GM21619 (cell line): ENCODE measurements around the gene RASGRF1.

ENCODE experiments used
- ATAC-seq: cut with Tn5 transposase; IDR thresholded peaks from one replicate; pipeline ENCODE4 v1.9.1; 2021; ENCODE audit not compliant: unreplicated experiment

The RASGRF1 gene

DNA sequence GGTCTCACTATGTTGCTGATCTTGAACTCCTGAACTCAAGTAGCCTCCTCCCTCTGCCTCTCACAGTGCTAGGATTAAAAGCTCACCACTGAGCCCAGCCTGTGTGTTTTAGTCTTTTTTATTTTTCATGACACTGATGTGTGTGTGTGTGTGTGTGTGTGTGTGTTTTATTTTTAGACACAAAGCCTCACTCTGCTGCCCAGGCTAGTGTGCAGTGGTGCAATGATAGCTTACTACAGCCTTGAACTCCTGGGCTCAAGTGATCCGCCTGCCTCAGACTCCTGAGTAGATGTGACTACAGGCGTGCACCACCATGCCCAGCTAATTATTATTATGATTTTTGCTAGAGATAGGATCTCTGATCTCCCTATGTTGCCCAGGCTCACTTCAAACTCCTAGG lies 122.5 kb downstream of the RASGRF1 start:
- ATAC-seq: no peak

DNA sequence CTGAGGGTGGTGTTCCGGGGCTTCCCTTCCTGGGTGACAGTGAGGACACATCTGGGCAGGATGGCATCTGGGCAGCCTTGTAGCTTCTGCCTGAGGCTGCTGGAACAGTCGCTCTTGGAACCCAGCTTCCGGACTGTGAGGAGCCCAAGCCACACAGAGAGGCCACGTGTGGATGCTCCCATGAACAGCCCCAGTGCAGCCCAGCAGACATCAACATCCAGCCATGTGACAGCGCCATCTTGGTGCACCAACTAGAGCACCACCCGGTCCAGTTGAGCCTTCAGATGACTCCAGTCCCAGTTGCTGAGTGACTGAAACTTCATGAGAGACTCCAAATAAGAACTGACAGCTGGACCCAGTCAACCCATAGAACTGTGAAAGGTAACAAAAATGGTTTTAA lies 130.3 kb downstream of the RASGRF1 start:
- ATAC-seq: no peak

DNA sequence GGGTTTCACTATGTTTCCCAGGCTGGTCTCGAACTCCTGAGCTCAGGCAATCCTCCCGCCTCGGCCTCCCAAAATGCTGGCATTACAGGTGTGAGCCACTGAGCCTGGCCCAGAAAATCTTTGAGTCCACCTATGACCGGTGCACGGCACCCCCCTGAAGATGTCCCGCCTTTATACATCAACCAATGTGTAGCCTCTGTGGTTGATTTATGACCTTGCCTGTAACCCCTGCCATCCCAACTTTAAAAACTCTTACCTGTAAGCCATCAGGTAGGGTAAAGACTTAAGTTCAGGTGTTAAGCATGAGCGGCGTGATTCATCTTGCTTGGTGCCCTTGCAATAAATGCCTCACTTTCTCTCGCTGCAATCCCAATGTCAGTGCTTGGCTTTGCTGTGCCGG lies 131.2 kb downstream of the RASGRF1 start:
- no peak for ATAC-seq

DNA sequence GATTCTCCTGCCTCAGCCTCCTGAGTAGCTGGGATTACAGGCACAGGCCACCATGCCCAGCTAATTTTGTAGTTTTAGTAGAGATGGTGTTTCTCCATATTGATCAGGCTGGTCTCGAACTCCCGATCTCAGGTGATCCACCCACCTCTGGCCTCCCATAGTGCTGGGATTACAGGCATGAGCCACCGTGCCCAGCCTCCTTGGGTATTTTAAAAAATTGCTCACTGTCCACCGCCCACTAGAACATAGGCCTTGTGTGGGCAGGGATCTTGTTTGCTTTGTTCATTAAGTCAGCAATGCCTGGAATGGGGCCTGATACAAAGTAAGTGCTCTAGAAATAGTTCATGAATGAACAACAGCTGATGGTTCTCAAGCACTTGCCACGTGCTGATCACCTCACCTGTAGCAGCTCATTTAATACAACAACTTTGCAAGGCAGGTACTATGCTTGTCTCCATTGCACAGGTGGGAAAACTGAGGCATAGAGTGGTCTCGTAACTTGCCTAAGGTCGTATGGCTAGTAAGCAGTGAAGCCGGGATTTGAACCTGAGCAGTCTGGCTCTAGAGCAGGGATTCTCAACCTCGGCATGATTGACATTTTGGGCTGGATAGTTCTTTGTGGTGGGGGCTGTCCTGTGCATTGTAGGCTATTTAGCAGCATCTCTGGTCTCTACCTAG lies 133.0 kb downstream of the RASGRF1 start:
- no peak for ATAC-seq

DNA sequence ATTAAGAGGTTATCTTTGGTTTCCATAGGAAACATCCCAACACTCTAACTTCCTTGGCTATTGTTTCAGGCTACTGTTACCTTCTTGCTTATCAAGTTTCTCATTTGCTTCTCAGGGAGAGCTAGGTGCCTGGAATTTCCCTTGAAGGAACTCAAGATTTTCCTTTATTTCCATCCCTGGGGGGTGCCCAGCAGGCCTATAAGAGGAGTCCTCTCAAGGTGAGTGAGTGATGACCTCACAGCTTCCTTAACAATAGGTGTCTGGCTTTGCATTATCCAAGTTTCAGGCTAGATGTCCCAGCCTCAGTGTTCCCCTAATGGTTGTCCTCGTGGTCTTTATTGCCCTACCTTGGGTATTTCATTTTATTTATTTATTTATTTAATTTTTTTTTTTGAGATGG lies 133.6 kb downstream of the RASGRF1 start:
- ATAC-seq: no peak

DNA sequence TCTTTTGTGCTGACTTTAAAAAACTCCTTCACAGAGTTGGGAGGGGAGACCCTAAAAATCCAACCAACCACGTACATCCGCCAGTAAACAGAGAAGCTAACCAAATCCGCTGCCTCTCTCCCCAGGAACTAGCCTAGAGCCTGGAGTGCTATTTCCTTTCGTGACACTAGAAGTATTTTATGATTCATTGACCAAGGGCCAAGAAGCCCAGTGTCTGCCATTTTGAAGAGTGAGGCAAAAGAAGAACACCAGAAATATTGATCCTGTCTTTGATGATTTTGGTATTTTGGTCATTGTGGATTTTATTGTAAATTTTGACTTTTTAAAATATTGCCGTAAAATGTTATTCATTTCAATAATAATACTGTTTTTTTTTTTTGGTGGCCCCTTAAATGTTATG lies 135.2 kb downstream of the RASGRF1 start:
- ATAC-seq: no peak

DNA sequence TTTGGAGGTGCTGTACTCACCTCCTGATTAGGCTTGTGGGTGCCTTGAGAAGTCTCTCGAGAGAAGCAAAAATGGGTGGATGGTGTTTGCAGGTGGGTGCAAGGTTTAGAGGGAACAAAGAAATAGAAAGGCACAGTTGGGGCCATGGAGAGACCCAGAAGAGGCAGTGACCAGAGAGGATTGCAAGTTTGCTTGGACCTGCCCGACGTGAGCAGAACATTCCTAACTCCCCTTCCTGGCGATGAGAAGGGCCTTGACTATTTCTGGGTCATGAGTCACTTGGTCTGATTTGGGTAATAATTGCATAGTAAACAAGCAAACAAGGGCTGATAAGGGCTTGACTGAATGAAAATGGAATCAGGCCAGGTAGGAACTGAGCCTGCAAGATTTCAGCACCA lies 138.7 kb downstream of the RASGRF1 start:
- ATAC-seq: no peak

DNA sequence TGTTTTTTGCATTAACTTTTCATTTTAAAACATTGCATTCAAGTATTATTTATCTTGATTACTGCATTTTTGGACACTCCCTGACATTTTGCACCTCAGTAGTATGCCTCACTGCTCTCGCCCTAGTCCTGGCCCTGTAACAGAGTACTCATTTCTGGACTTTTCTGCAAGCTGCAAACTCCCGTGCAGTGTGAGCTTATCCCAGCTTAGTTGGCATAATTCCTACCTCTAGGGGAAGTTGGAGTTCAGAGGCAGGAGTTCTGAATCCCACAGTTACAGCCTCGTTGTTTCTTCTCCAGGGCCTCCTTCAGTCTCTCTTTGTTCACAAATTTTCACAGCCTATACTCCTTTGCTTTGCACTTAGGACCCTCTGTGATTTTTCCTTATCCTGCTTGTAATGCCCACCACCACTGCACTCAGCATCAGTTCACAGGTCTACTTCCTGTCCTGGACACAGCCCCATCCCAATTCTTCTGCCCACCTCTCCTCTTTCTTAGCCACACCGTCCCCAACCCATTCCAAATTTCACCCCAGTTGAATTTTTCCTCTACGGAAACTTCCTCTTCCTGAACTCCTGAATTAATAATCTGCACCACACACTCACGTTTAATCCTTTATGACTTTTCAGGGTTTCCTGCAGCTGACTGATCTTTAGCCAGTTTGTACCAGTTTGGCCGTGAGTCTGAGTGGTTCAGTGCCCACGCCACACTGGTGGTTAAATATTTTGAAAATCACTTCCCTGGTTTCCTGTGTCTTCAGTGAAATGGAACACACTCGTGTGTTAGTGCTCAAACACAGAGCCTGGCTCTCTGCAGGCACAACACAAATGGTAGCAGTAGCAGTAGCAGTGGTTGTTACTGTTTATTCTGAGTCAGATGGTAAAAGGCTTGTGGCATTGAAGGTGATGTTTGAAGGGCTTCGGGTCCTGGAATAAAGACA lies 139.4 kb downstream of the RASGRF1 start:
- no peak for ATAC-seq

DNA sequence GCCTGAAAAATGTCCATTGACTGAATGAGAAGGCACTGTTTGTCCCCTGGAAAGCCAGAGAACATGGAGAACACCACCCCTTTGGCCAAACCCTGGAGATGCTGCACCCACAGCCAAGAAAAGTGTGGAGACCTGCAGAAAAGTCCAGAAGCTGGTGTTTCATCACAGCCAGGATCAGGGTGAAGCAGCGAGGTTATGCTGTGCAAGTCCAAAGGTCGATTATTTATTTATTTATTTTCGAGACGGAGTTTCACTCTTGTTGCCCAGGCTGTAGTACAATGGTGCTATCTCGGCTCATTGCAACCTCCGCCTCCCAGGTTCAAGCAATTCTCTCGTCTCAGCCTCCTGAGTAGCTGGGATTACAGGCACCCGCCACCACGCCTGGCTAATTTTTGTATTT lies 140.2 kb downstream of the RASGRF1 start:
- ATAC-seq: no peak

DNA sequence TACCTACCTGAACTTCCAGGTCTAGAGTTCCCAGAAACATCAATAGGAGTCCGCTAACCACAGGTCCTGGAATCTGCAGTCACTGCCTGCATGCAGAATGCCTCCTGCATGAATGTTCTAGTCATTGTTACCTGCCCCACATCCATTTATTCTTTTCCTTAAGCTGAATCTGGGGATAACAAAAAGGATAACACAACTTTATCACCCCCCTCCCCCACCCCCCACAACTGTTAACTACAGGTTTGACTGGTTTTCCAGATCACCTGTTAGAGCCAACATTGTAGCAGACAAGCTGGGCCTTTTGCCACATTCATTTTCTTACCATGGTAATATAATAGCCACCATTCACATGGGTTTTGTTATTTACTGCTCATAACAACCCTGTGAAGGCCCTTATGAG lies 141.1 kb downstream of the RASGRF1 start:
- ATAC-seq: no peak

DNA sequence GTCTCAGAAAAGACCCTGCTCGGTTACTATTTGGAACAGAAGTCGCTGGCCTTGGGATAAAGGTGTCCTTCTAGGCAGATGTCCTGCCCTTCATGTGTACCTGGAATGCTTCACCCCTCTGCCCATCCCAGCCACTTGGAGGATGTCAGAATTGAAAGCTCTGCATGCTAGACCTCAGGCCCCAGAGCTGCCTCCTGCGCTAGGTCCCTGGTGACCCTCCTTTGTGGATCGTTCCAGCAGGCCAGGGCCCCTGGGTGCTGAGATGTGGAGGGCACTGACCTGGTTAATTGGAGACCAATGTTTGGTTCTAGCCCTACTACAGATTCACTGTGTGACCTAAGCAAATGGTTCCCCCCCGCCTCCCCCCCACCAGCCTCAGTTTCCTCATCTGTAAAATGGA lies 143.1 kb downstream of the RASGRF1 start:
- ATAC-seq: no peak

DNA sequence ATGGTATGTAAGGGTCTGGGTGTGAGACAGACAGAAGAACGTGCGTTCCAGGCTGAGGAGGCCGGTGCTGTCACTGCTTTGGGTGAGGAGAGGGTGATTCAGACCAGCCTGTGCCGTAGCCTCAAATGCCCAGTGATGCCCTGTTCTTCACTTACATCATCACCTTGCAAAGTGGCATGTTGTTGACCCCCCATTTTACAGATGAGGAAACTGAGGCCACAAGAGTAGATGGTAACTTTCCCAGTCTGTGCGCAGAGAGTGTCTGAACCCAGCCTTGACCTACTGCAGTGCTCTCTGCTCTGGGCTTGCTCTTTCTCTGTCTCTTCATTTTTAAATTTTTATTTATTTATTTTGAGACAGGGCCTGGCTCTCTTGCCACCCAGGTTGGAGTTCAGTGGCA lies 144.1 kb downstream of the RASGRF1 start:
- ATAC-seq: no peak

DNA sequence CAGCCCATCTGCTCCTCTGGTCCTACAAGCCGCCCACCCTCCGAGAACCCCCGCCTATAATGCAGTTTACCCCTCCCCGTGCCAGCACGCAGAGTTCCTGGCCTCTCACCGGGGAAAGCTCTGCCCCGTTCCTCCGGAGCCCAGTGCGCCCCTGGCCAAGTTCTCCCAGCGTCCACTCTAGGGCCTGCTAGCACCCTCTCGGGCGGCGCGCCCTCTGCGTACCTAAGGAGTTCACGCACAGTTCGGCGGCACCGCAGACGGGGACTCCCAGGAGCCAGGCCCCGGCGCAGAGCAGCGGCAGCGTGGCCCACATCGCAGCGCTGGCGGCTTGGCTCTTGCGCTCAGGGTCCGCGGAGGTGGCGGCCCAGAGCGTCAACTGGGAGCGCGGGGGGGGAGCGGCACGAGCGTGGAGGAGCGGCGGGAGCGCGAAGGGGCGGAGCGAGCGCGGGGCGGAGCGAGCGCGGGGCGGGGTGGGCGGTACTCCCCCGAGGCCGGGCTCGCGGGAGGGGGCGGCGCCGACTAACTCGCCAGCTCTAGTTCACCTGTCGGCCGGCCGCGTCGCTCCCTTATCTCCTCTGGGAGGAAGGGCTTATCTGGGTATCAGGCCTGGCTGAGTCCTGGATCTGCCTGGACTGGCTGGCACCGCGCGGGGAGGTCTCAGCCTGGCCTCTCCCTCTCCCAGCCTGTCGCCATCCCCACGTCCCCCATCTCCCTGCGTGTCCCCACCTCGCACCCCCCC lies 145.7 kb downstream of the RASGRF1 start, which contains the start of gene CTSH:
Gene CTSH, minus strand, starts transcription at position 378 of the 739 bp plus-strand sequence. Its CDS starts 65 bp downstream, at position 313.
- ATAC-seq: peak; percentile 63

DNA sequence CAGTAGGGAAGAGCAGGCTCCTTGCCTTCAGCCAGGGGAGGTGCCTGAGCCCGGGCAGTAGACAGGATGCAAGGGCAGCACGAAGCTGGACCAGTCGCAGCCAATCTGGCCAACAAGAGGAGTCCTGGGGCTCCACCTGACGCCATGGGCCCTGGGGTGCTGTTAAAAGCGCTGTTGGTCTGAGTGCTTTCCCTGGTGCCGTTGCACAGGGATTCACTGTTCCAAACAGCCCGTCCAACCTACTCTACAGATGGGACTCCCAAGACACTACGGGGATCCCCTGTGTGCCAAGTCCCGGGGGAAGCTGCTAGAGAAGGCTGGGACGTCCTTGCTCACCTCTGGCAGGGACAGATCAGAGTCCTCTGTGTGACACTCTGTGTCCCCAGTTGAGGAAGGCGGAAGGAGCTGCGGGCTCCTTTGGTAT lies 146.4 kb downstream of the RASGRF1 start:
- ATAC-seq: peak; percentile 31

DNA sequence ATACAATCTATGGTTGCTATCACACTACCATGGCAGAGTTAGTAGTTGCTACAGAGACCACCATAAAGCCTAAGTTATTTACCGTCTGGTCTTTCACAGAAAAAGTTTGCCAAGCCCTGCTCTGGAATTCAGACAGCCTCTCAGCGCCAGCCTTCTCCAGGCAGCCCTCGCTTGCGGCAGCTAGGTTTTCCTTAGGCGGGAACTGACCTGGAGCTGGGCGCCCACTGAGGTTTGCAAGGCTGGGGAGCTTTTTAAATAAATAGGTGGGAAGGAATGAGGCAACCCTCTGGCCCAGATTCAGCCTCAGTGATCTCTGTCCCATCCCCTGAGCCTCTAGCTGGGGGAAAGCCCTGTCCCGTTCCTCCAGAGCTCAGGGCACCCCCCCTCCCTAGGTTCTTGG lies 146.9 kb downstream of the RASGRF1 start:
- ATAC-seq: no peak

DNA sequence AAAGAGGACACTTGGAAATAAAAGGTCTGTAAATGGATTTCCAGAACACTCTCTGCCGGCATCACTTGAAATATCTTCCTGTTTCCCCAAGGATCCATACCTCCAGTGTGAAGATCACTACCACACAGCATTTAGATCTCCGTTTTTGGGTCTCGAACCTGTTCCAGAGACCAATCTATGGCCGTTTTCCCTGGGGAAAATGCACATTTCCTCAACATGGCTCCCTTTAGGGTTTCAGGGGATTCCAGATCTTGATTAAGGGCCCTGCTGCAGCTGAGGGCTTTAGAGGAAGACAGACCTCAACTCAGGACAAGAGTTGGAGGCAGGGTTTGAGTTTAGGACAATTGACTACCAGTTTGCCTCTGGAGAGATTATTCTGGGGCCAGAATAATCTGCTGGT lies 147.8 kb downstream of the RASGRF1 start:
- ATAC-seq: no peak

DNA sequence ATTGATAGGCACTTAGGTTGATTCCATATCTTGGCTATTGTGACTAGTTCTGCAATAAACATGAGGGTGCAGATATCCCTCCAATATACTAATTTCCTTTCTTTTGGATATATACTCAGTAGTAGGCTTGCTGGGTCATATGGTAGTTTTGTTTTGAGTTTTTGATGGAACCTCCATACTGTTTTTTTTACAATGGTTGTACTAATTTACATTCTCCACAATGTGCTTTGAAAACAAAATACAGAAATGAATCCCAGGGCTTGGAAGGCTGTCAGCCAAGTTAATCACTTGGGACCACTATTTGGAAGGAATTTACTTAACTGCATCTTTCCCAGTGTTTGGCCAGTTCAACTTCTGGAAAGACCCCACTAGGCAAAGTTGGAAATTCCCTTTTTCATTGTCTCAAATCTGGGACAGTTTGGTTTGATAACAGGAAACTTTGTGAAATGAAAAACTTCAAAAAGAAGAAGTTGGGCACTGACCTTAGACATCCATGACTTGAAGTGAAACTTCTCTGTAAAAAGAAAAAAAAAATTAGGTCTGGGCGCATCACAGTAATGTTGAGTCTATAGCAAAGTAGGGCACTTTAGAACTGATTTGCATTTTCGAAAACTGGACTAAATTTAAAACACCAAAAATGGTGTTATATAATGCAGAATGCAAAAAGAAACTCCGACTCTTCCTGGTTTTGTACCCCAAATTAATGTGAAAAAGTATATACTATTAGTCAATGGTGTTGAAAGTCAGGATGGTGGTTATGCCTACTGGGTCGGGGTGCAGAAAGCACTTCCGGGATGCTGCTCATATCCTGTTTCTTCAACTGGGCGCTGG lies 151.7 kb downstream of the RASGRF1 start:
- peak; percentile 59 for ATAC-seq

DNA sequence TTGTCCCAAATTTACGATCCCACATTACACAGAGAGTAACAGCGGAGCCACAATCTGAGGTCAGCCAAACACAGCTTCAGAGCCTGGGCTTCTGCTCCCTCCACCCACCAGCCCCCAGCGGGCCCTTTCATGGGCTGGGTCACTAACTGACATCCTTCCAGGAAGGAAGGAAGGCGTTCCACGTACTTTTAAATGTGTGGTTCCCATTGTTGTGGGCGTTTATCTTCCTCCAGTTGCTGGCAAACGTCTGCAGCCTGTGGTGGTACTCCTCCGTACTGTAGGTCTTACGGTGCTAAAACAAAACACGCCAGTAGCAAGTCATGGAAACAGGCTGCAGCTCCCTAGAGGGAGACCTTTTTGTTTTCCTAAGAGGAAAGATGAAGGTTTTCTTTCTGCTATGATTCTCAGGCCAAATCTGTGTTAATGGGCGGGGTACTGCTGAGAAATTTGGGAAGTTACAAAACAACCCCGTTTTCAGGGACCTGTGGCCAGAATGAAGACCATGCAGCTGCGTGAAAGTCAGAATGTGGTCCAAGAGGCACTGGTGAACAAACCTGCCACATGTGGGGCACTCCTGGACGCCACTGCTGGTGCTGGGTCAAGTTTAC lies 153.3 kb downstream of the RASGRF1 start:
- ATAC-seq: no peak

DNA sequence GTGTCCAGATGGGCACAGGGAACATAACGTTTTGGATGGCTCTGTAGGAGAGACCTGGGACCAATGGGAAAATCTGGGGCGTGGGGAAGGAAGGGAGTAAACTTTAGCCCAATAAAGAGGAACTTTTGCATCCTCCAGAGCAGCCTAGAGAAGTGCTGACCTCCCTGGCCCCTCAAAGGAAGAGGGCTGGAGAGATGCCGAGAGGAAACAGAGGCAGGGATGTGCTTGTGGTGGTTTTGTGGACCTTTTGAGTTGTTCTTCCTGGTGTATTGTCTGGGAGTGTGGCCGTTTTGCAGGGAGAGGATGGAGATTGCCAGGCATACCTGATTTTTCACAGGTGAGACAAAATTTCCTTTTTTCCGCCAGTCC lies 155.9 kb downstream of the RASGRF1 start:
- no peak for ATAC-seq
